ENCODE data around the gene NTN1.

The NTN1 gene

DNA sequence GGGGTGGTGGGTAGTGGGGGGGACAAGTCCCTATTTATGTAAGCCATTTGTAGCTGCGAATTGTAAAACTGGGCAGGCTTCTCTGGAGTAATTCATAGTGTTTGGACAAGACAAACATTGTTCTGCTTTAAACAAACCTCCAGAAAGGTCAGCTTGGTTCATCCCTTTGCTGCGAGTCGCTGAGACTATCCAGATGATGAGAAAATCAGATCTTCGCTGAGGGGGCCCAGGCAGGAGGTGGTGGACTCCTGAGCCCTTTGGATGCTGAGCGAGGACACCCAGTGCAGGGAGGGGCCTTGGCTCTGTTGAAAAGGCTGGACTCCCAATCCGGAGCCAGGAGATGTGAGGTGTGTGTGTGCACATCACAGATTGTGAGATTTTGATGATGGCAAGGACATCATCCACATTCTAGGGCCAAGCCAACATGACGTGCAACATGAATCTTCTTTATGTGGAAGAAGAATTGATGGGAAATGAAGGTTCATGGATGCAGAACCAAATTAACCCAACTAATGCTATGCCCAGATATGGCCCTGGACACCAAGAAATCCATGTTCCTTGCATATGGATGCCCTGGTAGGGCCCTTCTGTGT is 15.0 kb upstream of the NTN1 start:
- no peak for DNase-seq

DNA sequence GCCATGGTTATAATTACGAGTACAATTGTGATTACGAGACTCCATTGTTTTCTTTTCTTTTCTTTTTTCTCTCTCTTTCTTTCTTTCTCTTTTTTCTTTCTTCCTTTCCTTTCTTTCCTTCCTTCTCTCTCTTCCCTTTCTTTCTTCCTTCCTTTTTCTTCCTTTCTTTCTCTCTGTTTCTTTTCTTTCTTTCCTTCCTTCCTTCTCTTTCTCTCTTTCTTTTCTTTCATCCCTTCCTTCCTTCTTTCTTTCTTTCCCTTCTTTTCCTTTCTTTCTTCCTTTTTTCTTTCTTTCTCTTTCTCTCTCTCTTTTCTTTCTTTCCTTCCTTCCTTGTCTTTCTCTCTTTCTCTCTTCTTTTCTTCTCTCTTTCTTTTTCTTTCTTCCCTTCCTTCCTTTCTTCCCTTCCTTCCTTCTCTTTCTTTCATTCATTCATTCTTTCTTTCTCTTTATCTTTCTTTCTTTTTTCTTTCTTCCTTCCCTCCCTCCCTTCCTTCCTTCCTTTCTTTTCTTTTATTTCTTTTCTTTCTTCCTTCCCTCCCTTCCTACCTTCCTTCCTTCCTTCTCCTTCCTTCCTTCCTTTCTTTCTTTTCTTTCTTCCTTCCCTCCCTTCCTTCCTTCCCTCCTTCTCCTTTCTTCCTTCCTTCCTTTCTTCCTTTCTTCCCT is 14.1 kb upstream of the NTN1 start:
- no peak for DNase-seq

DNA sequence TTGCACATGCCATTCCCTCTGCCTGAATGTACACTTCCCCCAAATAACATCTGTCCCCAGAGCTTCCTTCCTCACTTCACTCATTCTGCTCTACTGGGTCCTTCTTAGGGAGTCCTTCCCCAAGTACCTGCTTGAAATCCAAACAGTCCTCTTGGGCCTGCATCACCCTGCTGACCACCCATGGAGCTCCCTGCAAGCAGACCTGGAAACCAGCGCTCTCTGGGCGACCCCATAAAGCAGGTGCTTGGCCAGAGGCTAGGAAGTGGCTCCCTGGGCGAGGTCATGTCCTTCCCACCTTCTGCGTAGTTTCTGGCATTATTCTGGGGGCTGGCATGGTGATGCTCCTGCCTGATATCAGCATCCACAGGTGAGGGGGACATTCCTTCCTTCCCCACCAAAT is 12.2 kb upstream of the NTN1 start:
- no peak for DNase-seq

DNA sequence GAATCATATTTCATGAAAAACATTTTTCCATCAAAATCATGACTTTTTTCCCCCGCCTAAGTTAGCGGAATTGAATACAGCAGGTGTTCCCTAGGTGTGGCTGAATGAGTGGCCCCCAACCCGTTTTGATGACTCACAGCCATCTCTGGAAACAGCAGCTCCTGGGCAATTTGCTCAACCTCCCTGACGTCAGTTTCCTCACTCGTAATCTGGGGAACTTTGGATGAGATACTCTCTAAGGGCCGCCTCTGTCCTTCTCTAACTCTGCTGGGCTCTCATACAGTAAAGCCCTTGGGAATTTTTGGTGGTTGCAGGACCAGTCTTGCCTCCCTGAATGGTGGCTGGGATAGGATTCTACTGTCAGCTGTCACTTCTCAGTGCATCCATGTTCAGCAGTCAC is 11.6 kb upstream of the NTN1 start:
- DNase-seq: no peak

DNA sequence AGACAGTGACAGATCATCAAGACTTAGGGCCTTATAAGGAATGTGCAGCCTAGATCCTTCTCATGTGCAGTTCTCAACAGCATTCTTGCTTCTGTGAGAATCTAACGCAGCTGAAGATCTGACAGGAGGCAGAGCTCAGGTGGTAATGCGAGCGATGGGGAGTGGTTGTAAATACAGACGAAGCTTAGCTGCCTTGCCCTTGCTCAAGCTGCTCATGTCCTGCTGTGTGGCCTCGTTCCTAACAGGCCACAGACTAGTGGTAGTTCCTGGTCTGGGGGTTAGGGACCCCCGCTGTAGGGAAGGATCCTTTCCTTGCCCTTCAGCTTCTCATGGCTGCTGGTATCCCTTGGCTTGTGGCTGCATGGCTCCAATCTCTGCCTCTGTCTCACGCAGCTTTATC is 10.3 kb upstream of the NTN1 start:
- DNase-seq: no peak

DNA sequence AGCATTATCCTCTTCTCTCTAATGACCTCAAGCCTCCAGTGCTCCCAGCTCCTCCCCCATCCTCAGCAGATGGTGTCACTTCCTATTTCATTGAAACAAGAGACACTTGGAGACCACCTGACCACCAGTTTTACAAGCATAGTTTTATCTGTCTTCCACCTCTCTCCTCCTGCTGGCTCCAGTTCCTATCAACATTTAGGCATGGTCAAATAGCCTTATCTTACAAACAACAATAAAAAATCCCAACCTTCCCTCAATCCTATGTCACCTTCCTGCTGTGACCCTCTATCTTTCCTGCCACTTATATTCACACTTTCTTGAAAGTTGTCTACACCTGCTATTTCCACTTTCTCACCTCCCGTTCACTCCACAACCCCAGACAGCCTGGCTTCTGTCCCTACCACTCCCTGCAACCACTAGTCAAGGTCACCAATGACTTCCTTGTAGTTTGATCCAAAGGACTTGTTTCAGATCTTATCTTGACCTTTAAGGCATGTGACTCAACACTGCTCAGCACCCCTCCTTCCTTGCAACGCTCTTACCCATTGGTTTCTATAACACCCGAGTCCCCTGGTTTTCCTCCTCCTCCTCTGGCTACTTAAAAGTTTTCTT is 4.3 kb upstream of the NTN1 start:
- no peak for DNase-seq

DNA sequence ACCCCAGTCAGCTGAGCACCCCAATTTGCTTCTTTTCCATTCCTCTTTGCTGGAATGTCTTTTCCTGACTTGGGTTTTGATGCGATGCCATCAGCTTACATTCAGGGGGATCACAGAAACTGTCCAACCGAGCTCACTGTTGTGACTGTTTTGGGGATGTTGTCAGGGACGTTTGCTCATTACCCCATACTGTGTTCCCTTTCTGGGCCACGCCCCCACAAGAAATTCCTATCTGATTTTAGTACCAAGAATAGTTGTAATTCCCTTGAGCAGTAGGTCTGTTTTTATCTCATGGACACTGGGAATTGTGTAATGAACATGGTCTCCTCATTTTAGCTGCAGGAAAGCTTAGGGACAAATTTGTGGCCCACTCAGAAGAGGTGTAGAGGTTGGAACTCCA is 2.6 kb upstream of the NTN1 start:
- DNase-seq: peak; percentile 3

DNA sequence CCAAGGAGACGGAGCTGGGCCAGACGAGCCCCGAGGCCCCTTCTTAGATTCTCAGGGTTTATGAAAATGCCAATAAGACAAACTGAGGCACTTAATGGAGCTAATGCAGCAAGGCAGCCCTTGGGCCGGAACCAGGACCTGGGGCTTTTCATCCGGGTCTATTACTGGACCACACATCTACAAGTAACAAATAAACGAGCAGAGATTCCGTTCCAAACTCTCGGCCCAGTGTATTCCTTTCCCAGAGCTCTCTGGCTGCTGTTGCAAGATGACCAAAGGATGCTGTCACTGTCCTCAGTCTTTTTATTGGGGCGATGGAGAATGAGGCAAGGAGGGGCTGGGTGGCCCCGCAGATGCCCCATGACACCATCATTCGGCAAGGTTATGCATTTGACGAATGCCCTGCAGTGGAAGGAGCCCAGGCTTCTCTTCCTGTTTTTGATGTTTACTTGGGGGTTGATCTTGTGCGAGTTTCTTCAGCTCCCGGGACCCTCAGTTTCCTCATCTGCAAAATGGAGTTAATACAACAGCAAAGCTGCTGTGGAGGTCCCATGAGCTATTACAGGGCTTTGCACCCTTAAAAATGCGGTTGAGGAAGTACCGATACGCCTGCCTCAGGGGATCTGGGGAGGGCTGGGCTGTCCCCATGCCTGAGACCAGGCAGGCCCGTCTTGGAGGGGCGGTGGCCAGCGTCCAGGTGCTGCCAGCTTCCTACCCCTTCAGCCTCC is 1.1 kb upstream of the NTN1 start:
- DNase-seq: no peak

DNA sequence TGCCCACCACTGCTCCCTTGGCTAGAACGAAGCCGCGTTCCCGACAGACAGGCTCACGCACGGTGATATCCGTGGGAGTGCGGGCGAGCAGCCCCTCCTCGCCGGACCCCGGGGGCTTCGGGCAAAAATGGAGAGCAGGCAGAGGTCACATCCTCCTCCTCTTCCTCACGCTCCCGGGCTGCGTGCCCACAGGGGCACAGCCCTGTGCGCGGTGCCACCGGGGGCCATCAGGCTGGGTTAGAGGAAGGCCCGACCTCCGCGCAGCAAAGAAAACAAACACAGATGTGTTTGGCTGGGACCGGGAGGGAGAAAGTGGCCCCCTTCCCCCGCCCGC is 519 bp upstream of the NTN1 start:
- DNase-seq: no peak

DNA sequence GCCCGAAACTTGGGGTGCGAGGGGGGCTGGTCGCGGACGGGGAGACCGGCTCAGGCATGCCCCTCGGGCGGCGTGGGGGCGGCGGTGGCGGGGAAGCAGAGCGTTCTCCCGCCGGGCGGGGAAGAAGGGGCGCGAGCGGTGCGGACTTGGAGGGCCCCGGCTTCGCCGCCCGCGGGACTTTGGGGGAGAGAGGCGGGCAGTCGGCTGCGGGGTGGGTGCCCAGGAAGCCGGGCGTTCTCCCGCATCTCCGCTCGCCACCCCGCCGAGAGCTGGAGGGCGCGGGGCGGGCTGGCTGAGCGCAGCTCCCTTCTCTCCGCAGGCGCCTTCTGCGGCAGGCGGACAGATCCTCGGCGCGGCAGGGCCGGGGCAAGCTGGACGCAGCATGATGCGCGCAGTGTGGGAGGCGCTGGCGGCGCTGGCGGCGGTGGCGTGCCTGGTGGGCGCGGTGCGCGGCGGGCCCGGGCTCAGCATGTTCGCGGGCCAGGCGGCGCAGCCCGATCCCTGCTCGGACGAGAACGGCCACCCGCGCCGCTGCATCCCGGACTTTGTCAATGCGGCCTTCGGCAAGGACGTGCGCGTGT is 772 bp downstream of the NTN1 start:
- peak; percentile 64 for DNase-seq

DNA sequence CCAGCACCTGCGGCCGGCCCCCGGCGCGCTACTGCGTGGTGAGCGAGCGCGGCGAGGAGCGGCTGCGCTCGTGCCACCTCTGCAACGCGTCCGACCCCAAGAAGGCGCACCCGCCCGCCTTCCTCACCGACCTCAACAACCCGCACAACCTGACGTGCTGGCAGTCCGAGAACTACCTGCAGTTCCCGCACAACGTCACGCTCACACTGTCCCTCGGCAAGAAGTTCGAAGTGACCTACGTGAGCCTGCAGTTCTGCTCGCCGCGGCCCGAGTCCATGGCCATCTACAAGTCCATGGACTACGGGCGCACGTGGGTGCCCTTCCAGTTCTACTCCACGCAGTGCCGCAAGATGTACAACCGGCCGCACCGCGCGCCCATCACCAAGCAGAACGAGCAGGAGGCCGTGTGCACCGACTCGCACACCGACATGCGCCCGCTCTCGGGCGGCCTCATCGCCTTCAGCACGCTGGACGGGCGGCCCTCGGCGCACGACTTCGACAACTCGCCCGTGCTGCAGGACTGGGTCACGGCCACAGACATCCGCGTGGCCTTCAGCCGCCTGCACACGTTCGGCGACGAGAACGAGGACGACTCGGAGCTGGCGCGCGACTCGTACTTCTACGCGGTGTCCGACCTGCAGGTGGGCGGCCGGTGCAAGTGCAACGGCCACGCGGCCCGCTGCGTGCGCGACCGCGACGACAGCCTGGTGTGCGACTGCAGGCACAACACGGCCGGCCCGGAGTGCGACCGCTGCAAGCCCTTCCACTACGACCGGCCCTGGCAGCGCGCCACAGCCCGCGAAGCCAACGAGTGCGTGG is 1.5 kb downstream of the NTN1 start:
- DNase-seq: peak; percentile 65

DNA sequence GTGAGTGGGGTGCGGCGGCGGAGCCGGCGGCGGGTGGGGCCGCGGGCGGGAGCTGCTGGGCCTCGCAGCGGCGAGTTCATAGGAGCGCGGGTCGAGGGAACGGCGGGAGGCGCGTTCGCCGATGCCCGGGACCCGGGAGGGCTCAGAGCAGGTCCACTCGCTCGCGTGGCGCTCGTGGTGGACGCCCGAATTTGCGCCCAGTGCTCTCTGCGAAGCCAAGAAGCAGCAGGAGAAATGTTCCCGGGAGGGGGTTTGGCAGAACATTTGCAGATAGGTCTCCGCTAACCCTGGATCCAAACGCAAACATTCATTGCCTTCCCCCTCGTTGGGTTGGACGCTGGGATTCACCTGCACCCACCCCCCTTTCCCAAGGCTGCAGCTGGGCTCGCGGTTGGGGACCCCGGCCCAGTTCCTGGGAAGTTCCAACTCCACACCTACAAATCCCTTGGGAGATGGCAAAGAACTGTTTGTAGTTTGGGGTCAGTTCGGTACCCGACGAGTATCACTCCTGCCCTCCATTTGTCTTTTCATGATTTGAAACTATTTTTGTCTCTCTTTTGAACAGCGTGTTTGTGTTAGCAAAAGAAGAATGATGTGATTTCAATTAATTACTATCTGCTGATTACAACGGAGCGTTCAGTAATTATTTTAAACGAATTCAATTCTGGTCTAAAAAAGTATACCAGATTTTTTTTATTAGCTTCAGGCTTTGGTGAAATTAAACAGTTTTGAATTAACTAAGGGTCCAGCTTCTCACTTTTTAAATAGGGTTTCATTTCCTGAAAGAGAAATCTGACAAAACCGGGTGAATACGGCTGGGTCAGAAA is 2.3 kb downstream of the NTN1 start:
- peak; percentile 63 for DNase-seq

DNA sequence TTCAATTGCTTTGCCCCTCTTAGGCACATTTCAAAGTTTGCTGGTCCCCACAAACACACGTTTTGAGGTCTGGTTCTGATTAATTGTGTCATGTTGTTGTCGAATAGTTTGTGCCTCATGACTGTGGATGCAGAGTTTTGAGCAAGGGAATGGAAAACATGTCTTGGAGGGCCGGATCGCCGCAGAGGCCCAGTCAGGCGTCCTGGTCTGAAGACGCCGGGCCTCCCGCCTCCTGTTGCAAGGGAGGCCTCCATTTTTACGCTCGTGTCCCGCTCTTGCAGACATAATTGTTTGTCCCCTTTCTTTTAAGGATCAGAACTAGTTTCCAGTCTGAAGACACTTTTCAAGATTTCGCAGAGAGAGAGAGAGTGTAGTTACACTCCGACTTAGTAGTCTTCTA is 3.2 kb downstream of the NTN1 start:
- DNase-seq: peak; percentile 52

DNA sequence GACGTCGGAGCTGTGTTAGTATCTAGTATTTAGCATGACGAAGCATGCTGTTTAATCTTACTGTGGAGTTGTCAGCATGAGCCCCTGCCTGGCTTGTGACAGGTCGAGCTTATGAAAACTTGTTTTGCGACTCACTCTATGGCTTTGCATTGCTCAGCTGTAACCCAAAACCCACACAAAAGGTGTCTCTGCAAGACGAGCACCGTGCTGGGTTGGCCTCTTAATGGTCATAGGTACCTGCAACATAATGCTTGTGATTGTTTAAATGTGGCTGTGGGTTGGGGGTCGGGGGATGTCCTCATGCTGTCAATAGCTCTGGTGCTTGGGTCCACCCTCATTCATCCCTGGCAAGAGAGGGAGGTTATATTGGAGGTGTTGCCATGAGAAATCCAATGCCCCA is 5.4 kb downstream of the NTN1 start:
- no peak for DNase-seq

DNA sequence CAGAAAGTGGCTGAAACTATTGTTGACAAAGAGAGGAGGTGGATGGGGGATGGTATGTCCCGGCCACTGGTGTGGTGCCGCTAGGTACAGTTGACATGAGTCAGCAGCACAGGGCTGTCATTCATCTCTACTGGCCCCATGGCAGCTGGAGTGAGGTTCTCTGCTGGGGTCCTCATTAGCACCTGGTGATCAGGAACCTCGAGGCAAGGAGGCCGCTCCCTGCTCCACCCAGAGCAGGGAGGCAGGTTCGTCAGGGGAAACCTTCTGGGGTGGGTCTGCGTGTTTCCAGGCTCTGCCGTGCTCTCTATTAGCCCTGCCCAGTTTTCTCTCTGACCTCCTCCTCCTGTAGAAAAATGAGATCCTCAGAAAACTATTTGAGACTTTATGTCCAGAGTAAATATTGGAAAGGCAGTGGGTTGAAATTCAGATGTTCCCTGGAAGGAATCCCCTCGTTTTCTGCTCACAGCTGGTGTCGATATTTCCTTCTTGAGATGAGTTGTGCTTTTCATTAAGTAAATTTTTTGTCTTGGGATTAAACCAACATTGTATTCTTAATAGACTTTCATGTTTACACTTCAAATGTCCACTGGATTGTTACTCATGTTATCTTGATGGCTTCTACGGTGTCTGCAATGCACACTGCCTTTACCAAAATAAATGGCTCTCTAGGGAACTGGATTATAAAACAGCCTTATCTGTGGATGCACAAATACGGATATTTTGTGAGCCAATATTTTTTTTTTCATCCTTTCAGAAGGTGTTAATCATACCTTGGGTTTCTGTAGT is 7.1 kb downstream of the NTN1 start:
- DNase-seq: peak; percentile 38

DNA sequence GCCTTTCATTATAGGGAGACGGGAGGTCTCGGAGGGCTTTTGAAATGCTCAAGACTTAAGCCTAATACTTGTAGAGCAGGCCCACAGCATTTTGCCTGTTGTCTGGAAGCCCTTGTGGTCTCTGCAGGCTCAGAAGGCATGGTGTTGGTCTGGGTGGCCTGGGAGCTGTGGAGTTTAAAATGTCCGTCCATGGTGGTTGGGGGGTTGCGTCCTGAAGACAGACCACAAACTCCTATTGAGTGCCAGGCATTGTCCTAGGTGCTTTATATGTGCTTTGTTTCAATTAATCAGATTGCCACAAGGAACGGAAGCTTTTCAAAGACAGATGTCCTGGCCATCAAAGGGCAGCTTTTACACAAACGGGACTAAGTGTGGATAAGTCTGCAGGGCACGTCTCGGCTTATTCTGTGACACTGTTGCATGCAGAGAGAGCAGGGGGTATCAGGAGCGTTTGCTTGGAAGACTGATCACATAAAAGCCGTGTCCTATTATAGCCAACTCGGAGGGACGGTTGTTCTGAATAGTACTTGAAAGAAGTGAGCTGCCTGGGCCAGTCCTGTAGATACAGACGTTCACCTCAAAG is 7.8 kb downstream of the NTN1 start:
- peak; percentile 15 for DNase-seq

DNA sequence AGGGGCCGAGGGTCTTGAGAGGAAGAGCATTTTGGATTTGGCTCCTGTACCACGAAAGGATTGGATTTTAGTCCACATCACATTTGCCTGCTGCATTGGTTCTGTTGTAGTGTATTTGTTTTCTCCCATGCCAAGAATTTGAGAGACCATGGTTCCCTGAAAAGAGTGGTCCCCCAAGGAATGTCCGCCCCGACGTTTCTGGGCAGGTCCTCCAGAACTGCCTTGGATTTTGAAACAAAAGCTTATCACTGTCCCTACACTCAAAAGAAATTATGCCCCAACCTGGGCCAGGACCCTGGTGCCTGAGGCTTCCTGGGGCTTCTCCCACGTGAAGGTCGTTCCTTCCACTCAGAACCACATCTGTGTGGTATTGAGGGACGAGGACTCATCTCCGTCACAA is 10.8 kb downstream of the NTN1 start:
- DNase-seq: no peak

DNA sequence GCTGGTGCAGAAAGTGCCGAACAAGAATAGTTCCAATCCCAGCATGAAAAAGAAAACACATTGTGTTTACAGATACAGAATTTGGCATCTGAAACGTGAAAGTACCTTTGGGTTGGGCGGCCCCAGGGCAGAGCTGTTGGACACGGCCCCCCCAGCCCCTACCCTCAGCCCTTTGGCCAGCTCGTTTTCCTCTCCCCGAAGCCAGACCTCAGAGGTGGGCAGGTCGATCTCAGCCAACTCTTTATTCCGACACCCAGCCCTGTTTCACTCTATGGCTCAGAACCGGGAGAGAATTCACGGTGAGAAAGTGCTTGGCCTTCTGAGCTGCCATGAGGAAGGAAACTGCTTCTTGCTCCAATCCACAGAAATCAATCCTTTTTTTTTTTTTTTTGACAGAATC is 11.3 kb downstream of the NTN1 start:
- DNase-seq: no peak

DNA sequence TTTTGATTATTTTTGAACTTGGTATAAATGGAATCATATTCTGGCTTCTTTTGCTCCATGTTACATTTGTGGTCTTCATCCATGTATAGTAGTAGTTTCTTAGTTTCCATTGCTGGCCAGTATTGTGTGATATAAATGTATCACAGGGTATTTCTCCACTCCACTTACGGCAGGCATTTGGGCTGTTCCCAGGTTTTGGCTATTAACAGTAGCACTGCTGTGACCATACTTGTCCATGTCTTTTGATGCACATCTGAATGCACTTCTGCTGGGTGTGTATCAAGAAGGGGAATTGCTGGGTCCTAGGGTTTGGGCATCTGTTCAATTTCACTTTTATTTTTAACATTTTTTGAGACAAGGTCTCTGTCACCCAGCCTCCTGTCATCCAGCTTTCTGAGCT is 13.9 kb downstream of the NTN1 start:
- no peak for DNase-seq

DNA sequence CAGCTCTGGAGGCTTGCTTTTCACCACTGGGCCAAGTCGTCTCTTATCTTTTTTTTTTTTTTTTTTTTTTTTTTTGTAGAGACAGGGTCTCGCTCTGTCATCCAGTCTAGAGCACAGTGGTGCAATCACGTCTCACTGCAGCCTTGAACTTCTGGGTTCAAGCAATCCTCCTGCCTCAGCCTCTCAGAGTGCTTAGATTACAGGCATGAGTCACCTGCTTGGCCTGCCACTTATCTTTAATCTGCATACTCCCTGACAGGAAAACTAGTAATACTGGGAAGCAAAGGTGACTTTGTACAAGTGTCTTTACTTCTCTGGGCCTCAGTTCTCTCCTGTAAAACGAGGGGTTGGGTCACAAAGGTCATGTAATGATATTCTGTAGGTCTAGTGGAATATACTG is 15.0 kb downstream of the NTN1 start:
- no peak for DNase-seq

DNA sequence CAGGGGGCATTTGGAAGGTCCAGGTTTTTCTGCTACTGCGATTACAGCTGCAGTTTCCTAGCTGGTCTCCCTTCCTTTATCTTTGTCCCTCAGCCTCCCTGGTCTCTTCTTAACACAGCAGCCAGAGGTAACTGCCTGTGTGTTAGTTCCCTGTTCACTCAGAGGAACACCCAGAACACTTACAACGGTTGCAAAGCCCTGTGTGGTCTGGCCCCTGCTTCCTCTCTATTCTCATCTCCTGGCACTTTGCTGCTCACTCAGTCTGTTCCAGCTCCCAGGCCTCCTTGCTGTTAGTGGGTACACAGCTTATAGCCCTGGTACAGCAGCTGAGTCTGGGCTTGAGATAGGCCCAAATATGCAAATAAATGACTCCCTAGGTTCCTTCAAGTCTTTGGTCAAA is 16.4 kb downstream of the NTN1 start:
- DNase-seq: no peak

Measured in activated CD8-positive, alpha-beta memory T cell treated with anti-CD3 and anti-CD28 coated beads for 24 hours (primary cell).